RWPE1 (cell line): ENCODE data around the gene TANC2.

Experiments used
- CTCF ChIA-PET: fragments of 350-600 bp; sonication (Branson Sonifier 250); formaldehyde crosslinking; extraction: SDS; loops from one replicate; lab custom pipeline; 2021; lab: Yijun Ruan, JAX
- POLR2A ChIA-PET: fragments of 400-600 bp; formaldehyde crosslinking; extraction: SDS; loops from one replicate; lab custom pipeline; 2020; ENCODE audit warnings: antibody characterized with exemption; ENCODE audit not compliant: low non-redundant PET; lab: Yijun Ruan, JAX
- DNase-seq: peaks from one replicate; pipeline ENCODE4 v3.0.0; 2012; ENCODE audit warnings: low spot score
- H3K27ac ChIP-seq: fragments of 450-650 bp; 2 replicates; pipeline ENCODE4 v1.5.1; 2017
- TF ChIP-seq, protein P1 (sequence below): fragments of 450-650 bp; conservative IDR thresholded peaks from 2 replicates; pipeline ENCODE4 v1.5.1; 2017; ENCODE audit warnings: low read depth, mild to moderate bottlenecking

Gene TANC2

DNA sequence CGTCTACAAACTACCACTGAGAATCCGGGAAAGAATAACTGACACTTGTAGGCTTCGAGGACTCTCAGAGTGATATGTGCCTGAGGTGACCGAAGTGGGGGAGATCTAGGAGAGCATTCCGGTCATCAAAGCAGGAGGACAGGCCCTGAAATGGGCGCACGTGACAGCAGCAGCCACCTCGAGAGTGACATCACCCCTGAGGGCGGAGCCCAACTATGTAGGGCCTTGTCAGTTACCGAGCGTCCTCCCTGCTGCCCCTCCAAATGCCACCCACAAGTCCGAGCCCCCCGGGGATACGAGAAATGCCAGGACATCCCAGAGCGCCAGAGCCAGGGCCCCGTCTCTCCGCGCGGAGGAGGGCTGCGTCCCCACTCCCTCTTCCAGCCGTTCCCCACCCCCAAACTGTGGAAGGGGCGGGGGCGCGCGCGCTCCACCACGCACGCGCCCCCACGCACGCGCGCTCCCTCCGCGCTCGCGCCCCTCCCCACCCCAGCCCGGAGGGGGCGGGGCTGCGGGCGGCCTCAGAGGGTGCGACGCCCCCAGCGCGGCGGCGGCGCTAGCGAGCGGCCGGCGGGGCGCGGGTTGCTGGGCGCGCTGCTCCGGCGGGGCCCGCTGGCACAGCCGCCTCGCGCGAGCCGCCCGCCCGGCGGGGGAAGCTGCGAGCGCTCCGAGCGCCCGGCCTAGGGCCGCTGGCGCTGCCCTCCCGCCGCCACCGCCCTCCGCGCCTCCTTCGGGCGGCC is at the start of gene TANC2:
TSS of gene TANC2 (plus strand) at position 550 of the 740 bp plus-strand sequence. CDS start 43,325 bp downstream, outside the sequence.
- POLR2A ChIA-PET = no interaction called here
- DNase-seq = peak; percentile 78
- peak within 1 kb of the TSS; percentile 95 for H3K27ac ChIP-seq
- TF ChIP-seq, protein P1, sequence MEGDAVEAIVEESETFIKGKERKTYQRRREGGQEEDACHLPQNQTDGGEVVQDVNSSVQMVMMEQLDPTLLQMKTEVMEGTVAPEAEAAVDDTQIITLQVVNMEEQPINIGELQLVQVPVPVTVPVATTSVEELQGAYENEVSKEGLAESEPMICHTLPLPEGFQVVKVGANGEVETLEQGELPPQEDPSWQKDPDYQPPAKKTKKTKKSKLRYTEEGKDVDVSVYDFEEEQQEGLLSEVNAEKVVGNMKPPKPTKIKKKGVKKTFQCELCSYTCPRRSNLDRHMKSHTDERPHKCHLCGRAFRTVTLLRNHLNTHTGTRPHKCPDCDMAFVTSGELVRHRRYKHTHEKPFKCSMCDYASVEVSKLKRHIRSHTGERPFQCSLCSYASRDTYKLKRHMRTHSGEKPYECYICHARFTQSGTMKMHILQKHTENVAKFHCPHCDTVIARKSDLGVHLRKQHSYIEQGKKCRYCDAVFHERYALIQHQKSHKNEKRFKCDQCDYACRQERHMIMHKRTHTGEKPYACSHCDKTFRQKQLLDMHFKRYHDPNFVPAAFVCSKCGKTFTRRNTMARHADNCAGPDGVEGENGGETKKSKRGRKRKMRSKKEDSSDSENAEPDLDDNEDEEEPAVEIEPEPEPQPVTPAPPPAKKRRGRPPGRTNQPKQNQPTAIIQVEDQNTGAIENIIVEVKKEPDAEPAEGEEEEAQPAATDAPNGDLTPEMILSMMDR = no peak
- CTCF ChIA-PET = interaction anchor here (0.7 kb wide), 2 partner anchors 10 to 162 kb away, joined by 3 read pairs; no protein-coding TSS in a partner anchor

DNA sequence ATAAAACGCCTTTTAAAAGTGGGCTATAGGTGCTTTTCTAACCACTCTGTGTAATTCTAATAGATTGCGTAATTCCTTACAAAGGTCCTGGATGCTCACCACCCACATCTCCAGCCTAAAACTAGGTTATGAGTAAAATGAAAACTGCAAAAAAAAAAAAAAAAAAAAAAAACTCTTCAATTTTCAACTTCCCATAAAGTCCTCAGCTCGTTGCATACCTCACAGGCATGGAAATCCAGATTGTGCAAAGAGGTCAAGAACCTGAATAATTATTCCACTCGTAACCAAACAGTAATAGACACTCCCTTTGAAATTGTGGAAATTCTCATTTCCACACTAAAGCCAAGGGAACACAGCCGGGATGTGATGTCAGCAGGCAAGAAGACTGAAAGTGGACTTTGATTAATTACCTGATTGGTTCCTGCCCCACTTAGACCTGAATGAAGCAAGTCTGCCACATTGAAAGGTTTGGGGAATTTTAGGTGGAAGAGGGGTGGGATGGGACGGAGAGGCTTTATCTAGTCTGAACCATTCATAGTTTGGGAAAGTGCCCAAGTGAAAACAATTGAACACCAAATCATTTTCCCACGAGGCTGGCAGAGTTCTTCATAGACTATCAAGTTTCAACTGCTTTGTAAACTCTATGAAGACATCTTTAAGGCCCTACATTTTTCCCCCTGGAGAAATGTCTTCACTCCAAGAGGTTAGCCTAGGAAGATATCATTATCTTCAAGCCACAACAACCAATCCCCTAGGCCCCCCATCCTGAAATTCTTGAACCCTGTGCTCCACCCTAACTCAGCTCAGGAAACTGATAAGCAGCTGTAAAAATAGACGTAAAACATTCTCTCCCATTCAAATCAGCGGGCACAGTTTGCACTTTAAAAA is 49.1 kb upstream of the TANC2 start:
- H3K27ac ChIP-seq = no peak overlapping the region
- TF ChIP-seq, protein P1 = no peak
- CTCF ChIA-PET = interaction anchor here (0.6 kb wide), 1 partner anchor 40 kb away, joined by 4 read pairs; no protein-coding TSS in a partner anchor
- POLR2A ChIA-PET = no interaction called here
- no peak for DNase-seq

DNA sequence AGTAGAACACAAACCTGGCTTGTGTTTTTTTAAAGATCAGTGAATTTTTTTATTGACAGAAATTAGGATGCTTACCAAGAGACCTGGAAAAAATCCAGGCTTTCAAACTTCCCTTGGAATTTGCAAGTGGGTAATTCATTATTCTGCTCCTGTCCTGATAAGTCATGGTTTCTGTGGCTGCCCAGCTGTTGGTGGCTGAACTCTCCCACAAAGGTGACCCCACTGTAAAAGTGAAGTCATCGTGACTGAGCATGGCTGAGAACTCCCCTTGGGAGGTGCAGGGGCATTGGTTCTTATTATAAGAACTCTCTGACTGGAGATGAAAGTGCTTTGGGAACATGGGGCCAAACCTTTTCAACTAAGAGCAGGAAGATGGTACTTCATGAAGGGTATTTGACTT is 46.6 kb upstream of the TANC2 start:
- H3K27ac ChIP-seq = no peak overlapping the region
- CTCF ChIA-PET = no interaction called here
- POLR2A ChIA-PET = no interaction called here
- TF ChIP-seq, protein P1 = no peak
- DNase-seq = no peak

DNA sequence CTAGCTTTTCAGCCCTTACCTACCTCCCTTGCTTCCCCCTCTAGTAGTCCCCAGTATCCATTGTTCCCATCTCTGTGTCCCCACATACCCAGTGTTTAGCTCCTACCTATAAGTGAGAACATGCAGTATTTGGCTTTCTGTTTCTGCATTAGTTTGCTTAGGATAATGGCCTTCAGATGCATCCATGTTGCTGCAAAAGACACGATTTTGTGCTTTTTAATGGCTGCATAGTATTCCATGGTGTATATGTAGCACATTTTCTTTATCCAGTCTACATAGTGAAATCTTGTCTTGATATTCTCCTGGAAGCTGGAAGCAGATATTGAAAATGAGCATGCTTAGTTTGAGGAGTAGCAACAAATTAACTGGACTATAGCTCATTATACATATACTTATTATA is 45.7 kb upstream of the TANC2 start:
- TF ChIP-seq, protein P1 = no peak
- DNase-seq = no peak
- ChIA-PET CTCF (no interaction called here), POLR2A (no interaction called here)
- no peak overlapping the region for H3K27ac ChIP-seq

DNA sequence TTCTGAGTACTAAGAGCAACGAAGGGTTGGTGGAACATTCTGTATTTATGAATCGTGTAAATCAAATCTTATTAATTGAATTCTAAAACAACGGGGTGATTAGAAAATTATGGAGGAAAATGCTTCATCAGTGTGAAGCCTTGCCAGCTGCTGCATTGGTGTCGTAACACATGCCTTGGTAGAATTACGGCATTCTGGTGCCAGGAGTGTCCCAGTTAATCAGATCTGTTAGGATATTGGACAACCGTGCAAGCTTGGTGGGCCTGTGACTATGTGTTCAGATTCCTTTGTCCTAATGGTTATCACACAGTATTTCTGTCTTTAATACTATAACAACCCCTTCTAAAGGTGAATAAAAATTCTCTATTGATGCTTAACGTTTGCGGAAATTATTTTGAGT is 44.2 kb upstream of the TANC2 start:
- POLR2A ChIA-PET = no interaction called here
- H3K27ac ChIP-seq = no peak overlapping the region
- CTCF ChIA-PET = no interaction called here
- DNase-seq = no peak
- TF ChIP-seq, protein P1 = no peak
